Hepatocyte (in vitro differentiated cells): Measurements from ENCODE around the gene PLXNA3. TPM values are rescaled to one million over a fixed set of nuclear protein-coding genes. Genes with fewer than 3 reads are reported as not detected.

Source experiments
- DNase-seq: peaks from one replicate; pipeline ENCODE4 v3.0.0-alpha.2; 2016; ENCODE audit warnings: low spot score
- H2AFZ ChIP-seq: fragments of 200-600 bp; sonication (generic); 2 replicates; pipeline ENCODE4 v1.6.0; 2016; ENCODE audit warnings: antibody characterized with exemption, mild to moderate bottlenecking
- H3K27ac ChIP-seq: fragments of 200-600 bp; sonication (generic); 2 replicates; pipeline ENCODE4 v1.5.1; 2016; ENCODE audit warnings: mild to moderate bottlenecking
- H3K27me3 ChIP-seq: fragments of 200-600 bp; sonication (generic); 2 replicates; pipeline ENCODE4 v1.6.1; 2016
- H3K36me3 ChIP-seq: fragments of 200-600 bp; sonication (generic); replicated peaks from 2 replicates; pipeline ENCODE4 v1.5.1; 2016; ENCODE audit warnings: low read depth; ENCODE audit not compliant: insufficient read depth
- H3K4me1 ChIP-seq: fragments of 200-600 bp; sonication (generic); 2 replicates; pipeline ENCODE4 v1.5.1; 2016; ENCODE audit warnings: mild to moderate bottlenecking, moderate library complexity; ENCODE audit not compliant: insufficient read depth
- H3K4me2 ChIP-seq: fragments of 200-600 bp; sonication (generic); 2 replicates; pipeline ENCODE4 v1.6.0; 2016
- H3K4me3 ChIP-seq: fragments of 200-600 bp; sonication (generic); 2 replicates; pipeline ENCODE4 v1.5.1; 2016; ENCODE audit warnings: mild to moderate bottlenecking
- H3K79me2 ChIP-seq: fragments of 200-600 bp; sonication (generic); 2 replicates; pipeline ENCODE4 v1.6.0; 2017; ENCODE audit warnings: mild to moderate bottlenecking
- H3K9me2 ChIP-seq: fragments of 200-600 bp; sonication (generic); replicated peaks from 2 replicates; pipeline ENCODE4 v1.6.0; 2017; ENCODE audit warnings: mild to moderate bottlenecking; ENCODE audit not compliant: insufficient read depth
- H3K9me3 ChIP-seq: fragments of 200-600 bp; sonication (generic); 2 replicates; pipeline ENCODE4 v1.5.1; 2016; ENCODE audit warnings: low read depth, mild to moderate bottlenecking
- H4K20me1 ChIP-seq: fragments of 200-600 bp; sonication (generic); 2 replicates; pipeline ENCODE4 v1.6.0; 2016; ENCODE audit warnings: mild to moderate bottlenecking; ENCODE audit not compliant: insufficient read depth, poor library complexity, severe bottlenecking
- EZH2 ChIP-seq: fragments of 200-600 bp; sonication (generic); IDR thresholded peaks from 2 replicates; pipeline ENCODE4 v1.6.1; 2016; ENCODE audit warnings: antibody characterized with exemption, mild to moderate bottlenecking, borderline replicate concordance
- EZH2phosphoT487 ChIP-seq: fragments of 200-600 bp; sonication (generic); IDR thresholded peaks from one replicate; pipeline ENCODE4 v1.6.1; 2018; ENCODE audit warnings: antibody characterized with exemption, mild to moderate bottlenecking, low read depth, moderate library complexity; ENCODE audit not compliant: unreplicated experiment, severe bottlenecking
- WGBS: methylation state at CpG from one replicate; pipeline ENCODE4 v1.1.6; 2016; ENCODE audit warnings: low lambda C conversion rate; ENCODE audit errors: missing lambda C conversion rate; 5-methylcytosine and 5-hydroxymethylcytosine counted together
- polyA plus RNA-seq: library from polyadenylated mRNA; unstranded; fragments of >200 nt; fragmentation: Nextera tagmentation; extraction: Ambion mirVana; gene quantifications from 2 replicates; pipeline ENCODE4 v1.2.1, GENCODE V29; 2016
- total RNA-seq: library from RNA; depleted of rRNA; stranded (reverse); fragments of >200 nt; gene quantifications from 2 replicates; pipeline ENCODE4 v1.2.3, GENCODE V29; 2014
- TF ChIP-seq, protein P1 (sequence below): fragments of 200-600 bp; sonication (generic); IDR thresholded peaks from 2 replicates; pipeline ENCODE4 v1.5.1; 2016; ENCODE audit warnings: antibody characterized with exemption, mild to moderate bottlenecking; ENCODE audit not compliant: poor library complexity

The PLXNA3 gene
- total and polyA plus RNA-seq, 2 experiments from 2014 or later, result 14.1 to 28.7 TPM

GRCh38 chrX:154473683-154474082, 15.6 kb downstream of the PLXNA3 start:
- Histone ChIP-seq H3K27me3 (no peaks in the 10 kb centered on the region), H2AFZ (no peak overlapping the region), H3K79me2 (no peaks in the 10 kb centered on the region), H3K36me3 (no peaks in the 10 kb centered on the region), H3K4me2 (no peak overlapping the region), H3K27ac (no peak overlapping the region), H3K4me3 (no peak overlapping the region), H4K20me1 (no peaks in the 10 kb centered on the region), H3K9me2 (no peaks in the 10 kb centered on the region), H3K4me1 (no peaks in the 10 kb centered on the region), H3K9me3 (no peaks in the 10 kb centered on the region)
- DNase-seq, result no peak
- 69% methylated on average over 7 of the region's 7 CpGs for WGBS
- no peak for TF ChIP-seq EZH2
- TF ChIP-seq EZH2phosphoT487, result no peak
- TF ChIP-seq, protein P1, sequence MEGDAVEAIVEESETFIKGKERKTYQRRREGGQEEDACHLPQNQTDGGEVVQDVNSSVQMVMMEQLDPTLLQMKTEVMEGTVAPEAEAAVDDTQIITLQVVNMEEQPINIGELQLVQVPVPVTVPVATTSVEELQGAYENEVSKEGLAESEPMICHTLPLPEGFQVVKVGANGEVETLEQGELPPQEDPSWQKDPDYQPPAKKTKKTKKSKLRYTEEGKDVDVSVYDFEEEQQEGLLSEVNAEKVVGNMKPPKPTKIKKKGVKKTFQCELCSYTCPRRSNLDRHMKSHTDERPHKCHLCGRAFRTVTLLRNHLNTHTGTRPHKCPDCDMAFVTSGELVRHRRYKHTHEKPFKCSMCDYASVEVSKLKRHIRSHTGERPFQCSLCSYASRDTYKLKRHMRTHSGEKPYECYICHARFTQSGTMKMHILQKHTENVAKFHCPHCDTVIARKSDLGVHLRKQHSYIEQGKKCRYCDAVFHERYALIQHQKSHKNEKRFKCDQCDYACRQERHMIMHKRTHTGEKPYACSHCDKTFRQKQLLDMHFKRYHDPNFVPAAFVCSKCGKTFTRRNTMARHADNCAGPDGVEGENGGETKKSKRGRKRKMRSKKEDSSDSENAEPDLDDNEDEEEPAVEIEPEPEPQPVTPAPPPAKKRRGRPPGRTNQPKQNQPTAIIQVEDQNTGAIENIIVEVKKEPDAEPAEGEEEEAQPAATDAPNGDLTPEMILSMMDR, result no peak

DNA sequence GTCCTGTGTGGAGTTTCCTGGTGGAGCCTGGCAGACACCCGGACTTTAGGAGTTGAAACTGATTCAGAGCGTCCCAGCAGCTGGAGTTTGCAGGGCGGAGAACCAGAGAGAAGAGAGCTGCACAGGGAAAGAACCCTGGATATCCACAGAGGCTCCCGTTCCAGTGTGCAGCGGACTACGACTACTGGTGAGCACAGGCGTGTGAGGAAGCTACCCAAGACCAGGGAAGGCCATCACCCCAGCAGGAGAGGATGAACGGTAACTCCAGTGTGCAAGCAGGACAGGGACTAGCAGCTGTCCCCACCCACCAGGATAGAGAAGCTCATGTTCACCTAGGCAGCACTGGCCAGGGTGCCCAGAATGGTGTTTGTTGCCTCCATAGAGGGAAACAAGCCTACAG, 18.7 kb downstream of the PLXNA3 start:
- 87% methylated on average over 8 of the region's 8 CpGs for WGBS
- H3K9me2 ChIP-seq, result no peaks in the 10 kb centered on the region
- DNase-seq, result no peak
- no peaks in the 10 kb centered on the region for H3K79me2 ChIP-seq
- H3K27me3 ChIP-seq, result no peaks in the 10 kb centered on the region
- H3K36me3 ChIP-seq, result no peaks in the 10 kb centered on the region
- no peak overlapping the region for H3K4me2 ChIP-seq
- no peaks in the 10 kb centered on the region for H4K20me1 ChIP-seq
- no peaks in the 10 kb centered on the region for H3K9me3 ChIP-seq
- no peak overlapping the region for H2AFZ ChIP-seq
- H3K4me1 ChIP-seq, result no peaks in the 10 kb centered on the region
- H3K27ac ChIP-seq, result no peak overlapping the region
- no peak for TF ChIP-seq EZH2
- TF ChIP-seq EZH2phosphoT487, result no peak
- TF ChIP-seq, protein P1, result no peak
- H3K4me3 ChIP-seq, result no peak overlapping the region

GRCh38 chrX:154477891-154478477, 19.9 kb downstream of the PLXNA3 start:
- Histone ChIP-seq H3K4me3 (peak overlapping the region; percentile 39), H3K4me2 (peak overlapping the region; percentile 85), H3K9me2 (no peaks in the 10 kb centered on the region), H3K4me1 (no peaks in the 10 kb centered on the region), H2AFZ (no peak overlapping the region), H3K9me3 (no peaks in the 10 kb centered on the region), H4K20me1 (no peaks in the 10 kb centered on the region), H3K27me3 (no peaks in the 10 kb centered on the region), H3K79me2 (no peaks in the 10 kb centered on the region), H3K27ac (peak overlapping the region; percentile 65), H3K36me3 (no peaks in the 10 kb centered on the region)
- no peak for DNase-seq
- TF ChIP-seq, protein P1, result no peak
- no peak for TF ChIP-seq EZH2phosphoT487
- no peak for TF ChIP-seq EZH2
- WGBS, result 76% methylated on average over 24 of the region's 24 CpGs
